Inferior parietal cortex (tissue), 1 donor: ENCODE measurements around the gene PPP3R1.

ENCODE experiments used
- DNase-seq: peaks from one replicate; pipeline ENCODE4 v3.0.0-alpha.2; 2016; ENCODE audit errors: extremely low spot score

The PPP3R1 gene

DNA sequence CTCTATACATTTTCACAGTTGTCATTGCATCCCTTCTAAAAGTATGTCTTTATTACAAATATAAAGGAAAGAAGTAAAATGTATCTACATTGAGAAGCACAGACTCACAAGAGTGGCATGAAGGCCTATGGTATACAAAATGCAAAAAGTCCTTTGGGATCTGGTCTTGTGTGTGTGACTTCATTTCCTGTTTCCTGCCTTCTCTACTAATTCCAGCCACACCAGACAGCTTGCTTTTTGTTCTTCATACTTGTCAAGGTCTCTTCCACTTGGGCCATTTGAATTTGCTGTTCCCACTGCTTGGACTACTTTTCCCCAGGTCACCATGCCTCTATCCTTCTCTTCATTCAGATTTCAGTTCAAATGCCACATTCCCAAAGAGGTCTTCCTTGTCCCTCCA is 101.3 kb downstream of the PPP3R1 start:
- no peak for DNase-seq

DNA sequence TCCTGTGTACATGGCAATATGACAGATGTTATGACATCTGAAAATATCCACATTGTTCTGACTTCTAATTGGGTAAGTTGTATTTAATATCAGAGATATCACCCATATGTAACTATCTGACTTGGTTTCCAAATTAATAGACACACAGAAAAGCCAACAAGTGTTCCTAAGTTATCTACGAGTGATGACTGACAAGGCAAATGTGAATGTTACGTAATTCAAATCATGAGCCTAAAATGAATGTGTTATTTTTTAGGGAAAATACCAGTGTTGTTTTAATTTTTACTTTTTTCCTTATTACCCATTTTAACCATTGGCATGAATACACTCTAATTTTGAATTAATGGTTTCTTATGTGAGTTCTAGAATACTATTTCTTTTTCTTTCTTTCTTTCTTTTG is 110.5 kb downstream of the PPP3R1 start:
- DNase-seq, result no peak

DNA sequence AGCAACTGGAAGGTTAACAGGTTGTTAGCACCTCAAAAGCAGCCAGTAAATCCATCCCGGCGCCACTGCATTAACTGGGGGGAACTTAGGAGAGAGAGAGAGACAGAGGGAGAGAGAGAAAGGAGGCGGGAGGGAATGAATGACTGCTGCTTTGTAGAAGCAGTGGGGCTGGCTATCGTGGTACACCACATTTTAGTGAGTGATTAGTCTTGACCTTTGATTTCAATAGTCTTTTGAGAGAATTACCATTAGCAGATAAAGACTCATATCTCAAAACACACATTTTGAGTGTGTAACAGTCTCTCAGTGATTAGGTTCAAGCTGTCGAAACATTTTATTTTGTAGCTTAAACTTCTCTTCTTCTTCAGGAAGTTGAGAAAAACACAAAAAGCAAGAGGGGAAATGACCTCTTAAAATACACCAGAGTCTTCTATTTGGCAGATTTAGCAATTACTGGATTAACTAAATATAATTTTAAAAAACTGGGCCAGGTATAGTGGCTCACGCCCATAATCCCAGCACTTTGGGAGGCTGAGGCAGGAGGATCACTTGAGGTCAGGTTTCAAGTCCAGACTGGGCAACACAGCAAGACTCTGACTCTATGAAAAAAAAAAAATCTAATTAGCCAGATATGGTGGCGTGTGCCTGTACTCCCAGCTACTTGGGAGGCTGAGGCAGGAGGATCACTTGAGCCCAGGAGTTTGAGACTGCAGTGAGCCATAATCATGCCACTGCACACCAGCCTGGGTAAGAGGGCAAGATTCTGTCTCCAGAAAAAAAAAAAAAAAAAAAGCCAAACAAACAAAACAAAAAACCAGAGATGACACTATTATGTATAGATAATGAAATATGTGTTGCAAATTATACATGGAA is 116.6 kb downstream of the PPP3R1 start:
- no peak for DNase-seq

DNA sequence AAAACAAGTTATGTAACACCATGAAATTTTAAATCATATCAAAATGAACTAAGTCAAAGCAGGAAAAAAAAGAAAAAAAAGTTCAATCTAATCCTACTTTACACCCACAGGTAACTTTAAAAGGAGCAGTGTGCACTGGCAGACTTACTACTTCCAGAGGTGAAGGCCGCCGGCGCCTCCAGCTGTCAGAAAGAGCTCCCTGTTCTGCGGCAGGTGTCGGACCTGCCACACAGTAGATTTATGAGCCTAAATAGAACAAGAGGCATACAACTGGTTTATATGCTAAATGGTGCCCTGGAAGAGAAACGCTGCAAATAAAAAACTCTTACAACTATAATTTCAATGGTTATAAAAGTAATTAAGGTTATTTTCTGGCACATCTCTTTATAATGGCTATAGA is 117.8 kb downstream of the PPP3R1 start:
- no peak for DNase-seq

DNA sequence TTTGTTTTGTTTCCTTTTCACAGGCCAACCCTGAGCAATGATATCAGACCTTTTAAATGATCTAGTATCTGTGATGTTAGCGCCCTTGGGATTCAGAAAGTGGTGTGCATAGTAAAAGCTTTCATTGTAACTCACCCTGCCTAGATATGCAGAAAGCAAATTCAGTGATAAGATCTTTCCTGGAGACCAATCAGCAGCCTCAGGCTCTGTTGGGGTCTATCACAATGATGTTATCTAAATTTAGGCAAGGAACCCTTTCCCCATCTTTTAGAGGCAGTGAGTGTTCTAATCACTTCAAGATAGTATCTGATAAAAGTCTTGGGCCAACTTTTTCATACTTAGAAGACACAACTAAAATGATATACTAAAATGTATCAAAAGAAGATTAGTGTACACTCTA is 118.2 kb downstream of the PPP3R1 start:
- no peak for DNase-seq
